ENCODE measurements around the gene STAT3. TPM values are rescaled to one million over a fixed set of nuclear protein-coding genes. Genes with fewer than 3 reads are reported as not detected.

The STAT3 gene
- total and polyA plus RNA-seq, 9 of the 15 experiments (the other 6 are each of a cell fraction or from before 2014, with no cell fraction given), result 90.0 to 179 (median 114) TPM

- FAIRE-seq (no peak), ATAC-seq (no peak)
- in situ Hi-C loops (cut with MboI), result no loop called here
These were observed 23.9 kb upstream of the STAT3 start for GRCh38 chr17:42411905-42412679.

More at GRCh38 chr17:42411905-42412679, 23.9 kb upstream of the STAT3 start:
- Histone ChIP-seq H3K9me1 (ENCODE audit: control insufficient read depth, insufficient read depth, low read length) (no peaks in the 10 kb centered on the region), H3K9me3 (replicated peaks; ENCODE audit: control insufficient read depth, insufficient read depth, low read depth, low read length) (no peaks in the 10 kb centered on the region), H3K36me3 (ENCODE audit: control insufficient read depth, insufficient read depth, low read length) (peaks cover 34% of the 10 kb centered on the region), H3K4me2 (ENCODE audit: insufficient read depth, low read length) (no peak overlapping the region), H4K20me1 (replicated peaks; ENCODE audit: control insufficient read depth, insufficient read depth, low read length) (peaks cover 2% of the 10 kb centered on the region; the same call in 1 of the 2 replicates), H3K27me3 (ENCODE audit: control insufficient read depth in 2 of 2, insufficient read depth in 2 of 2, low read length in 2 of 2) (no peaks in the 10 kb centered on the region), H2AFZ (ENCODE audit: low read depth, low read length) (no peak overlapping the region), H3K4me3 (no peak overlapping the region), H3K27ac (ENCODE audit: extremely low read depth, low read depth, low read length) (no peak overlapping the region), H3K9ac (ENCODE audit: insufficient read depth in 1 of 2, low read depth in 2 of 2, low read length in 2 of 2) (peak overlapping the region in 1 of 2 experiments; percentile 60; a peak in 1 of 4 replicates), H3K4me1 (replicated peaks in 1 of 2; ENCODE audit: control insufficient read depth in 2 of 2, insufficient read depth in 2 of 2, low read length in 2 of 2) (peaks cover 34 to 41% of the 10 kb centered on the region in 2 experiments), H3K79me2 (ENCODE audit: control insufficient read depth, insufficient read depth, low read length) (peaks cover 90% of the 10 kb centered on the region)
- intact Hi-C loops (cut with micrococcal nuclease), result no loop called here
- ChIA-PET POLR2A (interaction anchor here (0.7 to 1.7 kb wide), 3 partner anchors 11 to 108 kb away, joined by 3 to 10 read pairs (median 4); partner anchors contain the start of gene CAVIN1), CTCF (ENCODE audit: low intra/inter-chr PET ratio) (no interaction called here)
- BruUV-seq (replicated peaks), result no TSS peak
- 79% methylated on average over 10 of the region's 11 CpGs for WGBS (ENCODE audit: insufficient coverage, low coverage, missing lambda C conversion rate)
- no peak for DNase-seq (ENCODE audit: extremely low read depth in 1 of 4, low spot score in 3 of 4)
- TF ChIP-seq, protein P1, sequence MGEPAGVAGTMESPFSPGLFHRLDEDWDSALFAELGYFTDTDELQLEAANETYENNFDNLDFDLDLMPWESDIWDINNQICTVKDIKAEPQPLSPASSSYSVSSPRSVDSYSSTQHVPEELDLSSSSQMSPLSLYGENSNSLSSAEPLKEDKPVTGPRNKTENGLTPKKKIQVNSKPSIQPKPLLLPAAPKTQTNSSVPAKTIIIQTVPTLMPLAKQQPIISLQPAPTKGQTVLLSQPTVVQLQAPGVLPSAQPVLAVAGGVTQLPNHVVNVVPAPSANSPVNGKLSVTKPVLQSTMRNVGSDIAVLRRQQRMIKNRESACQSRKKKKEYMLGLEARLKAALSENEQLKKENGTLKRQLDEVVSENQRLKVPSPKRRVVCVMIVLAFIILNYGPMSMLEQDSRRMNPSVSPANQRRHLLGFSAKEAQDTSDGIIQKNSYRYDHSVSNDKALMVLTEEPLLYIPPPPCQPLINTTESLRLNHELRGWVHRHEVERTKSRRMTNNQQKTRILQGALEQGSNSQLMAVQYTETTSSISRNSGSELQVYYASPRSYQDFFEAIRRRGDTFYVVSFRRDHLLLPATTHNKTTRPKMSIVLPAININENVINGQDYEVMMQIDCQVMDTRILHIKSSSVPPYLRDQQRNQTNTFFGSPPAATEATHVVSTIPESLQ (CRISPR knock-in tag; IDR thresholded peaks at IDR 0.05), result no peak
- TF ChIP-seq RBM25 (IDR thresholded peaks at IDR 0.05; ENCODE audit: low read depth, low read length, severe bottlenecking) (peak; percentile 72), PHF8 (IDR thresholded peaks at IDR 0.05; ENCODE audit: borderline replicate concordance, low read length) (no peak), ZNF121 (CRISPR knock-in tag; conservative IDR thresholded peaks at IDR 0.05) (peak; percentile 78), NR2C1 (IDR thresholded peaks at IDR 0.05) (peak; percentile 65), NR2C1 (tag; IDR thresholded peaks at IDR 0.05) (no peak), NFRKB (IDR thresholded peaks at IDR 0.05; ENCODE audit: low read depth) (no peak)
